SH-SY5Y (cell line): Measurements from ENCODE around the gene LTBP1.

Experiments used
- GATA2 ChIP-seq: IDR thresholded peaks from 2 replicates; pipeline ENCODE4 v1.6.1; 2011; ENCODE audit warnings: mild to moderate bottlenecking, low read depth, low read length
- GATA3 ChIP-seq: IDR thresholded peaks from 2 replicates; pipeline ENCODE4 v1.6.1; 2011; ENCODE audit warnings: low read depth, mild to moderate bottlenecking, low read length, moderate library complexity

DNA sequence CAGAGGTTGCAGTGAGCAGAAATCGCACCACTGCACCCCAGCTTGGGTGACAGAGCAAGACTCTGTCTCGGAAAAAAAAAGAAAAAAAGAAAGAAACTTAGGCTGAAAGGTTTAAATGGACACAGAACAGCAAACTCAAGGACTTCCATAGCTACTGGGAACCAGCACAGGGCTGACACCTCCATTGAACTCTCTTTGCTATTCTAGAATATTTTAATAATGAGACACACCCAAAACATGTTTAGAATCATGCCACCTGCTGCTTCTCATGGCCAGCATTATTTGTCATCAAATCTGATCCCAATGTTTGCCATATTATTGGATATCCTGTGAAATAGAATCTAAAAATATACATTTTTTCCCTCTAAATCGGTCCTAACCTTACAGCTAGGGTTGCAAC lies 42.7 kb upstream of the LTBP1 start:
- no peak for TF ChIP-seq GATA2
- no peak for TF ChIP-seq GATA3
